ENCODE data around the gene IL1RN.
"Not testable (repeated sequence)": the region's sequence is repeated elsewhere in the genome, so short reads cannot be mapped to it uniquely, and the experiment has no call there.

IL1RN gene, protein sequence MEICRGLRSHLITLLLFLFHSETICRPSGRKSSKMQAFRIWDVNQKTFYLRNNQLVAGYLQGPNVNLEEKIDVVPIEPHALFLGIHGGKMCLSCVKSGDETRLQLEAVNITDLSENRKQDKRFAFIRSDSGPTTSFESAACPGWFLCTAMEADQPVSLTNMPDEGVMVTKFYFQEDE

DNA sequence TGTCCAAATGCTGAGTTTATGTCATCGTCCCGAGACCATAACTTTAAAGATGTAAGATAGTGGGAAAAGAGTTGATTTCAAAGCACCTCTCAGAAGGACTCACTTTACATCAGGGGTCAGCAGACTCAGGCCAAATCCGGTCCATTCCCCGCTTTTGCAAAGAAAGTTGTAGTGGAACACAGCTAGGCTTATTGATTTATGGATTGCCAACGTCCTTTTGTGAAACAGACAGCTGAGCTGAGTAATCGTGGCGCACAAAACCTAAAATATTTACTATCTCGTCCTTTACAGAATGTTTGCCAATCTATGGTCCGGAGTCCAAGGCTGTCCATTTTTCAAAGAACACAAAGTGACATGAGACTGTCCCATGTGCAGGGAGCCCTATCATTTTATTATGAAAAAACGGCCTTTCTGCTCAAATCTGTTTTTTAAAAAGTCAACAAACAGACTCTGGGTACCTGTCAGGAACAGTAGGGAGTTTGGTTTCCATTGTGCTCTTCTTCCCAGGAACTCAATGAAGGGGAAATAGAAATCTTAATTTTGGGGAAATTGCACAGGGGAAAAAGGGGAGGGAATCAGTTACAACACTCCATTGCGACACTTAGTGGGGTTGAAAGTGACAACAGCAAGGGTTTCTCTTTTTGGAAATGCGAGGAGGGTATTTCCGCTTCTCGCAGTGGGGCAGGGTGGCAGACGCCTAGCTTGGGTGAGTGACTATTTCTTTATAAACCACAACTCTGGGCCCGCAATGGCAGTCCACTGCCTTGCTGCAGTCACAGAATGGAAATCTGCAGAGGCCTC, at the start of gene IL1RN:
Gene IL1RN (plus strand): TSS at position 754 of the 801 bp plus-strand sequence. CDS start 27 bp downstream, at position 781.
- DNase-seq: no peak

DNA sequence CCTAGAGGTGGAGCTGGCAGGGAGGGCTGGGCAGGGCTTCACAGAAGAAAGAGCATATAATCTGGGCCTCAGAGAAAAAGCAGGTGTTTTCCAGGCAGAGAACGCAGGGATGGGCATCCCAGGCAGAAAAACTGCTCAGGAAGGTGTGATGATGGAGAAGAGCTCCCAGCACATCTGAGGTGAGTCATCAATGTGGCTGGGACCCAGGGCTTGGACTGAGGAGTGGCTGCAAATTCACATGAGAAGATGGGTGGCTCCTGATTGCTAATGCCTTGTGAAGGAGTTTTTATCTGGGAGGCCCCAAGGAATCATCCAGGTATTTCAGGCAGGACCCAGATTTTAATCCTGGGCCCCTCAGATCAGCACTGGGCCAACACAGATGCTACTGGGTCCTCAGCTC, 49.5 kb upstream of the IL1RN start:
- DNase-seq: no peak

DNA sequence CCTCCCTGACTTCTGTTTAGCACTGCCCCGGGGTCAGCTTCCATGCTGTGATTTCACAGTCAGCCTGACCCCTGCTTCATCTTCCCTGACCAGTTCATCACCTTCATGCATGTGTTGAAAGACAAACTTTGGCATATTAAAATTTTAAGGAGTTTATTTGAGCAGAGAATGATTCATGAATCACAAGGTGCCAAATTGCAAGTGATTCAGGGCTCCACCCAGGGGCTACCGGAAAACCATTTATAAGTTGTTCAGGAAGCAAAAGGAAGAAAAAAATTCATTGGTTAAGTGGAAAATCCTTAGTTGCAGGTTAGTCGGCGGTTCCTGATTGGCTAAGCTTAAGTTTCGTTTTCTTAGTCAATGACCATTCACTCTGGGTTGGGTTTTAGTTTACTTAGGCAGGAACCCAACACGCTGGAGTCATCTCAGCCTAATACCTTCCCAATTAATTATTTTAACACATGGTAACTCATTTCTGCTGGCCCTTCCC, 49.0 kb upstream of the IL1RN start:
- DNase-seq: no peak

DNA sequence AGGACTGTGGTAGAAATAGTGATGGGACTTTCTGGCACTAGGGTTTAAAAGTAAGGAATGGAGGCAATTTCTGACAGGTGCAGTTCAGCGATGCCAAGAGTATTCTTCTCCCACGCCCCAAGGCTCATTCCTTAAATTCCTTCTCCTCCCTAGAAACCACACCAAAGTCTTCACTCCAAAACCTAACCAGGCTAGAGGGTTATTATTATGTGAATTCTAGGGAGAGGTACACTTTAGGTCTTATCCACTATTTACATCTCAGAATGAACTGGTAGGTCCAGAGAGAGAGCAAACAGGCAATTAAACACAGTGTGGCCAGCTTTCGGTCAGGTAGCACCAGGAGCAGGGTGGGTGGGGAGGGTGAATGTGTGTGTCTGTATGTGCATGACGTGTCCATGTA, 48.3 kb upstream of the IL1RN start:
- DNase-seq: no peak

DNA sequence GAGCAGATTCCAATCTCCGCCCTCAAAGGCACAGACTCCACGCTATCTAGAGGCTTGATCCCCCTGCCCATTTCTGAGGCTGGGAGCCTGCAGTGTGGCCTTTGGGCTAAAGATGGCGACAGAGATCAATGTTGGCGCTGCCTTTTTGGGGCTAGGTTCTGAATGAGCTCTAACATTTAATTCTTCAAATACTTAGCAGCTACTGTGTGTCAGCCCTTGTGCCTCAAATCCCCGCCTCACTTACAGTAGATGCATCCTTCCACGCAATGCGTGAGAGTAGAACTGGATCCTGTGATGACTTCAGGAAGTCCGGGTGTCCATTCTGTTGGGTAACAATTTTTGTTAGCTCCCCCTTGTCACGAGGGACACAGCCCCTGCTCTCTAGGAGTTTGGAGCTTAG, 47.3 kb upstream of the IL1RN start:
- peak; percentile 8 for DNase-seq

DNA sequence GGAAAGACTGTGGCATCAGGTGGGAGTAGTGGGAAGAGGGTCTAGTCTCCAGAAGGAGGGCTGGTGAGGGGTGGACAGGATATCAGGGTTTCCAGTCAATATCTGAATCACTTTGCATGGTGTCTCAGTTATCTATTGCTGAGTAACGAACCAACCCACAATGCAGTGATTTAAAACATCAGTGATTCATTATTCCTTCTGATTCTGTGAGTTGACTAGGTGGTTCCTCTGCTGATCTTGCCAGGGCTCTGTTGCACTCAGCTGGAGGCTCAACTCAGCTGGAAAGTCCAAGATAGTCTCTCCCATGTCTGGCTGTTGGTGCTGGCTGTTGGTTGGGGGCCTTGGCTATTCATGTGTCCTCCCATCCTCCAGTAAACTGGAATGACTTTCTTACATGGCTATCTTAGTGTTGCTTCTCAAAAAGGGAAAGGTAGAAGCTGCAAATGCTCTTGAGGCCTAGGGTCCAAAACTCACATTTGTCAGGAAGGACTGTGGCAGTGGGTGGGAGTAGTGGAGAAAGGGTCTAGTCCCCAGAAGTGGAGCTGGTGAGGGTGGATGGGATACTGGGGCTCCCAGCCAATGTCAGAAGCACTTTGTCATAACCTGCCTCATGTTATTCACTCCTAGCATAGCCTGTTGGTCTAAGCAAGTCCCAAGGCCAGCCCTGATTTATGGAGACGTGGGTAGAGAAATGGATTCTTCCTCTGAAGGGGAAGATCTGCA, 45.7 kb upstream of the IL1RN start:
- no peak for DNase-seq

DNA sequence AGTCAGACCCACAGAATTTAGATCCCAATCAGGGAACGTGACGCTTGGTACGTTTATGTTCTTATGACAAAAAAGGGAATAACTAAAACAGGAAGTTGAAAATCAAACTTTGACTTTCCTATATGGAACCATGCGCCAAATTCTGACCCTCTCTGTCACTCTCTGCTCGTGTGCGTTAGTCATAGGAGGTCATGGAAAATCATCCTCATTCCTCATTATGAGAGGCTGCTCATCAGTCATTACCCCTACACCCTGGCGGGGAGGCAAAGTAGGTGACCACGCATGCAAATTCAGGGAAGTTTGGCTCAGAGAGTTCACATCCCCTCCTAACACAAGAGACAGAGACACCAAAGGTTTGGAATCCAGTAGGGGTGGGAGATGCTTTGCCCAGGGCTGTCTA, 44.1 kb upstream of the IL1RN start:
- no peak for DNase-seq

DNA sequence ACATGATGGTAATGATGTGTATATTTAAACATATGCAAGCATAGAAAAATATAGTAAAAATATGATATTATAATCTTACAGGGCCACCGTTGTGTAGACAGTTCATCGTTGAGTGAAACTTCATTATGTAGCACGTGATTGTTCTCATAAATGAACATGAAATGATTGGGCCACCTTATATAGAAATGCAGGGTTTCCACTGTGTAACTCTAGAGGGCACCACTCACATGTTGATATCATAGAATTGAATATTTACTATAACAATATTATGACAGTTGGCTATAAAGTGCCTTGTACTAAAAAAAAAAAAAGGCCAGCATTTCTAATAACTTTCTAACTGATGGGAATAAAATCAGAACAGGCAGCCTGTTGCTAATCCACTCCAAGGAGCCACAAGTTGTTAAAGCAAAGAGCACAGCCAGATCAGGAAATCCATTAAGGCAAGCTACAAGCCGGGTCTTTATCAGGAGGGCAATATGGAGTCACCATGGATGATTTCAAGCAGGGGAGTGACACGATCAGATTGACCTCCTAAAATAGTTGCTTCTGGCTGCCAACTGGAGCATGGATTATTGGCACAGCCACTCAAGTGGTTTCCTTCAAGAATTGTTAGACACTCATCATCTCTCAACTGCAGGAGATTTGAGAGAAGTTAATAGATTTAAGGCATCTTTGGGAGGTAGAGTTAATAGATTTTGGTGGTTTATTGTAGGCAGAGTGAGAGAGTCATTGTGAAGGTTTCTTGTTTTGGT, 43.0 kb upstream of the IL1RN start:
- DNase-seq: peak; percentile 40

DNA sequence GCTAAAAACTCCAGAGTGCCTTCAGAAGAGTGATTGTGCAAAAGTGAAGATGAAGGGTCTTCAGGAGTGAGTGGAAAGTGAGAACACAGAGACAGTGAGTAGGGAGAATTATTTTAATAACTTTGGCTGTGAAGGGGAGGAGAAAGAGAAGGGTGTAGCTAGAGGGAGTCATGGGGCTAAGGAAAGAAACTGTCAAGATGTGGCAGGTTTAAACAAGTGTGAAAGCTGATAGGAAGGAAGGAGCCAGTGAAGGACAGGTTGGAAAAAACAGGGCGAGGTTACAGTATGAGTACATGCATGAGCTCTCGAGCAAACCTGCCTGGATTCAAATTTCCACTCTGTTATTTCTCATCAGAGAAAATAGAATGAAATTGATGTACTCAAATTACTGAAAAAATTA, 41.9 kb upstream of the IL1RN start:
- DNase-seq: no peak

DNA sequence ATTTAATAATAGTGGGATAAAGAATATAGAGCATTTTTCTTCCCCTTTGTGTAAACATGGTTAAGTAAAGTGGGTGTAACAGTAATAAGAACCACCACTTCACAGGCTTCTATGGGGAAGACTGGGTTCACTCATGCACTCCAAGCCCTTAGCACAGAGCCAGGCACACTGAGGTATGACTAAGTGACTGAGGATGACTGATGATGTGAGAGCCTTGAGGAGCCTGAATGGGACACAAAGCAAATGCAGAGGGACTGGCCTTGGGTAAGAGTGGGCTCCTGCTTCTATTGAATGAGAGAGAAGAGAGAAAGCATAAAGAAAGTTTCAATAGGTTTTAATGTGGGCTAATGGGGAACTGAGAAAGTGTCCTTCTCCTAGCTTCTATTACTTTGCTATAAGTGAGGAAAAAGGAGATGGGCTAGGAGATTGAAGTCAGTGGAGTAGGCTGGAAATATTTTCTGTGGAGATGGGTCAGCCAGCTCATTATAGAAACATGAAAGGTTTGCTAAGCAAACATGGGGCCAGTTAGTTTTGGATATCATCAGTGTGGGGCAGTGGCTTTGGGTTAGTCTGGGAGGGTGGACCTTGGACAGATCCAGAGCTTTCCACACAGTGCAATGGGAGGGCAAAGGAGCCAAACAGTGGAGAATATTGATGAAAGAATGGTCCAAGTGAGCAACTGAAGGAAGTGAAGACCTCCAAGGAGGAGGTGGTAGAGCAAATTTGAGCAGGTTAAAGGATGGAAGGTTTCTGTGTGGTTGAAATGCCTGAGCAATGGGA, 39.0 kb upstream of the IL1RN start:
- DNase-seq: no peak

DNA sequence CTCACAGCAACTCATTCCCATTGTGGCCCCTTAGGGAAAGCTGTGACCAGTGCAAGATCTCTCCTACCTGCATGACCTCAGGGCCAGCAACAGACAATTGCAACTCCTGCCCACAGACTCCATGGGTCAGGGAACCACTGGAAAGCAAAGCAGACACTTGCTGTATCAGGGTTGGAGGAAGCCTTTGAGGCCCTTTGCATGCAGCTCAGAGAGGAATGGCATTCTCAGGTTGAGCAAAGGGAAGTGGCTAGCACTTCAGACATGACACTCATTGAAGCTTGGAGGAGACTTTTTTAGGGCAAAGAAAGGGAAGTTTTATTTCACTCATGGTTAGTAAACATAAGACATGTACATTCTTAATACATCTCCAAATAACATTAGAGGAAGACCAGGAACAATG, 37.5 kb upstream of the IL1RN start:
- no peak for DNase-seq

DNA sequence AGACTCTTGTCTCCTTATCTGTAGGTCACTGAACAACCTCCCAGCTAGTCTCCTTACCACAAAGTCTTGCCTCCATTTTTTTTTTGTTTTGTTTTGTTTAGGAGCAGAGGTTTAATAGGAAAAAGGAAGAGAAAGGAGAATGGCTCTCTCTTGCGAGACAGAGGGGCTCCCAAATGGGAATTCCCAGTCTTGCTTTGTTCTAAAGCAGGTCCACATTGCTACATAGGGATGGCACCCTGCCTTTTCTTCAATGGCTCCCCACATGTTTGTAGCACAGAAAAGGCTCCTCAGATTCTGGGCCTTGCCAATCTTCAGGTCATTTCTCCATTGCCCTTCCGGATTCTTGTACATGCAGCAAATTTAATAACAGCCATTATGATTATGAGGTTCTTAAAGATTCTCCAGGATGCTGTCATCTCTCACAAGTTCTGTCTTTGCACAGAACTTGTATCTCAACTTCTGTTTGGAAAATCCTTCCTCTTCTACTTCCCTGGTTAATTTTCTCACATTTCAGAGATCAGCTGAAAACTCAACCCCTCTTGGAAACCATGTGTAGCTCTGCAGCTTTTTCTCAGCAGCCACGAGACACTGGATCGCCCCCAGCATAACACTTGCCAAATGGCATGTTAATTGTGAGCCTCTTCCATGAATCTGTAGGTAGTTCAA, 36.0 kb upstream of the IL1RN start:
- DNase-seq: no peak

DNA sequence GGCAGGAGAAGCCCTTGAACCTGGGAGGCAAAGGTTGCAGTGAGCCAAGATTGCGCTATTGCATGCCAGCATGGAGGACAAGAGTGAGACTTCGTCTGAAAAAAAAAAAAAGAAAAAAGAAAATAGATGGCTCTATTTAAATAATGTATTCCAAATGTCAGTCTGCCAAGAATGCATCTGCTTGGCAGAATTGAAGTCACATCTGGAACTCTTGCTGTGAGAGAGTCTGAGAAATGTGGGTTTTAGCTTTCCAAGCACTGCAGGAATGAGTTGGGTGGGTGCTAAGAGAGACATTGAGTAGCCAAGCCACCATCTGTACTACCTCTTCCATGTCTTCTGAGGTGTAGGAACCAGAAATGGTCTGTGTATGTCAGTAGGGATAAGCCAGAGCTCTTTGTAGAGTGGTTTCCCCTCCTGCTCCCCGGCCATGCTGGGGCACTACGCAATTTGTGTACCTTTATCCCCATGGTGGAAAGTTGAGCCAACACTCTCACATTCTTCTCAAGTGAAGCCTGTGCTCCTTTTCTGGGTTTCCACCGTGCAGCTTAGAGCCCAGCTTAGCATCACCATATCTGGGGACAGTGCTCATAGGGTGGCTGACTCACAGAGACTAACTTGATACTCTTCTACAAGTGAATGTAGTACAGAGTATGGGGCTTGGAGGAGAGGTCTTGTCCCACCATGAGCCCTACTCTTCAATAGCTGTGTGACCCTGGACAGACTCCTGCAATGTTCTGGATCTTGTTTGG, 34.4 kb upstream of the IL1RN start:
- no peak for DNase-seq

DNA sequence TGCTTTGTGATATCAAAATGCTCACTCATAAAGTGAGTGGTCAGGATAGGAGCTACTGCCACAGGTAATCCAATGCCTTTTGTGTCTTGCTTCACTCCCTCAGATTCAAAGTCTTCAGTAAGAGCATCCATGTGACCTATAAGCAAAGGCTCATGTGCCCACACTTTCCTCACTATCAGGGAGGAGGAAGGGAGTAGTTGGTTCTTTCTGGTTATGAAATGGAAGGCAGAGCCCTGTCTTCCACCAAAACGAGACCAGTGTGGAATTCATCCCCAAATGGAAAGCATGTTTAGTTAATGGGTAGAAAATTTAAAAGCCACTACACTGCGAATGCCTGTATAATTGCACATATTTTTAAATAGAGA, 33.8 kb upstream of the IL1RN start:
- no peak for DNase-seq

DNA sequence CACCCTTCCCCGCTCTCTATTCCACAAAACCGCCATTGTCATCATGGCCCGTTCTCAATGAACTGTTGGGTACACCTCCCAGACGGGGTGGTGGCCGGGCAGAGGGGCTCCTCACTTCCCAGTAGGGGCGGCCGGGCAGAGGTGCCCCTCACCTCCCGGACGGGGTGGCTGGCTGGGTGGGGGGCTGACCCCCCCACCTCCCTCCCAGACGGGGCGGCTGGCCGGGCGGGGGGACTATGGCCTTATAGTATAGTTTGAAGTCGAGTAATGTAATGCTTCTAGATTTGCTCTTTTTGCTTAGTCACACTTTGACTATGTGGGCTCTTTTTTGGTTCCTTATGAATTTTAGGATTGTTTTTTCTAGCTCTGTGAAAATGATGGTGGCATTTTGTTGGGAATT, 31.1 kb upstream of the IL1RN start:
- not testable (repeated sequence) for DNase-seq

DNA sequence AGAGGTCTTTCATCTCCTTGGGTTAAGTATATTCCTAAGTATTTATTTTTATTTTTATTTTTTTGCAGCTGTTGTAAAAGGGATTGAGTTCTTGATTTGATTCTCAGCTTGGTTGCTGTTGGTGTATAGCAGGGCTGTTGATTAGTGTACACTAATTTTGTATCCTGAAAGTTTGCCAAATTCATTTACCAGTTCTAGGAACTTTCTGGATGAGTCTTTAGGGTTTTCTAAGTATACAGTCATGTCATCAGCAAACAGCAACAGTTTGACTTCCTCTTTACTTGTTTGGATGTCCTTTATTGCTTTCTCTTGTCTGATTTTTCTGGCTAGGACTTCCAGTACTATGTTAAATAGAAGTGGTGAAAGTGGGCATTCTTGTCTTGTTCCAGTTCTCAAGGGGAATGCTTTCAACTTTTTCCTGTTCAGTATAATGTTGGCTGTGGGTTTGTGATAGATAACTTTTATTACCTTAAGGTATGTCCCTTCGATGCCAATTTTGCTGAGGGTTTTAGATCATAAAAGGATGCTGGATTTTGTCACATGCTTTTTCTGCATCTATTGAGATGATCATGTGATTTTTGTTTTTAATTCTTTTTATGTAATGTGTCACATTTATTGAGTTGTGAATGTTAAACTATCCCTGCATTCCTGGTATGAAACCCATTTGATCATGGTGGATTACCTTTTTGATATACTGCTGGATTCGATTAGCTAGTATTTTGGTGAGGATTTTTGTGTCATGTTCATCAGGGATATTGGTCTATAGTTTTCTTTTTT, 30.4 kb upstream of the IL1RN start:
- DNase-seq: not testable (repeated sequence)

DNA sequence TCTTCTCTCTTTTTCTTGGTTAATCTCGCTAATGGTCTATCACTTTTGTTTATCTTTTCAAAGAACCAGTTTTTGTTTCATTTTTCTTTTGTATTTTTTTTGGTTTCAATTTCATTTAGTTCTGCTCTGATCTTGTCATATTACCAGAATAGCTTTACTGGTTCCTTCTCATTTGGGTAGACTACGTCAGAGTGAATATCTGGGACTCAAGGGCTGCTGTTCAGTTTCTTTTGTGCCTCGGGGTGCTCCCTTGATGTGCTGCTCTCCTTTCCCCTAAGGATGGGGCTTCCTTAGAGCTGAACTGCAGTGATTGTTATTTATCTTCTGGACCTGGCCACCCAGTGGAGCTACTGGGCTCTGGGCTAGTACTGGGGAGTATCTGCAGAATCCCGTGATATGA, 29.4 kb upstream of the IL1RN start:
- DNase-seq: peak; percentile 16

DNA sequence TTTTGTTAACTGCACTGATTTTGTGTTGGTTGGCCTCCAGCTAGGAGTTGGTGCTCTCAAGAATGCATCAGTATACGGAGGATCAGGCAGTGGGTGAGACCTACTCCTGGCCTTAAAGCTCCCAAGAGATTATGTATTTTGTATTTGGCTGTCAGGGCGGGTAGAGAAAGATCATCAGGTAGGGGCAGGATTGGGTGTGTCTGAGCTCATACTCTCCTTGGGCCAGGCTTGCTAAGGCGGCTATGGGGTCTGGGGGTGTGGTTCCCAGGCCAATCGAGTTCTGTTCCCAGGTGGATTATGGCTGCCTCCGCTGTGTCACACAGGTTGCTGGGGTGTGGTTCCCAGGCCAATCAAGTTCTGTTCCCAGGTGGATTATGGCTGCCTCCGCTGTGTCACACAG, 28.9 kb upstream of the IL1RN start:
- DNase-seq: no peak

DNA sequence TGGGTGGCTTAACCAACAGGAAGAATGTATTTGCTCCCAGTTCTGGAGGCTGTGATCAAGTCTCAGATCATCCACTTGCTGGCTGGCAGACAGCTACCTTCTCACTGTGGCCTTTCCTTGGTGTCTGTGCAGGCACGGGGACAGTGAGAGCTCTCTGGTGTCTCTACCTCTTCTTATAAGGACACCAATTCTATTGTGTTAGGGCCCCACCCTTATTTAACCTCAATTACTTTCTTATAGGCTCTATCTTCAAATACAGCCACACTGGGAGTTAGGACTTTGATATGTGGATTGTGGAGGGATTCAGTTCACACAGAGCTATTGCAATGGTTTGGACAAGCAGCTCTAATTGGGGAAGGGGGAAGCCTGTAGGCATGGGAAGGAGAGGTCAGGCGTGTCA, 25.3 kb upstream of the IL1RN start:
- no peak for DNase-seq

DNA sequence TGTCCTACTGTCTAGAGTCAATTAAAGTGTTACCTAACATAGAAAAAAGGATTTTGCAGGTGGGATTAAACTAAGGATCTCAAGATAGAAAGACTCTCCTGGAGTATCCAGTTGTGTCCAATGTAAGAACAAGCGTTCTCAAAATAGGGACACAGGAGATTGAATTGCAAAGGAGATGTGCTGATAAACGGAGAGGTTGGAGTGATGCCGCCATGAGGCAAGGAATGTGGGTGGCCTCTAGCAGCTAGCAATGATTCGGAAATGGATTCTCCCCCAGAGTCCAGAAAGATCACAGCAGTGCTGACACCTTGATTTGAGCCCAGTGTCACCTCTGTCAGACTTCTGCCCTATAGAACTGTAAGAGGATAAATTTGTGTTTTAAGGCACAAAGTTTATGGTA, 24.1 kb upstream of the IL1RN start:
- DNase-seq: no peak

All from CD4-positive, alpha-beta T cell treated with Interleukin-4 for 4 hours (primary cell).